ENCODE results near the gene AFAP1.

Gene AFAP1

DNA sequence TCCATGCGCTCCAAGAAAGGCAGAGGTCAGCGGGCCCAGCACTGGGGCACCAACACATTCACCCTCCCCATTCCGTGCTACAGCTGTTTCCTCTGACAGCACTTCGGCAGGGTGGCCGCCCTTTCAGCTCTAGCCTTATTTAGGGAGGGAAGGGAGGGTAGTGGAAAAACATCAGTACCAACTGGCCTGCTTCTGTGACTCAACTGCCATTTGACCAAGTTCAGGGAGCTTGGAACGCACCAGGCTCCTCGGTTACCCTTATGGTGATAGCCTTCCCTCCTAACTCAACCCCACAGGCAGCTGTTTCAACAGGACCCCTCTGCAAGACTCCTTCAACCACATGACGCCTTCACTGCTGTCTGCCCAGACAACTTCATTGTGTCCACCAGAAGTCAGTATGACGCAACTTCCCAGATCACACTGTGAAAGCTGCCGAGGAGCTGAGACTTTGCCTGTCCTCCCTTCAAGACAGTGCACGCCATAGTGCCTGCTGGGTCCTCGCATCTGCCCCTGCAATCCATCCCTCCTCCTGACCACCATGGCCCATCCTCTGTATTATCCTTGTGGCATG, 132.2 kb downstream of the AFAP1 start:
- Histone ChIP-seq H3K36me3 (ENCODE audit: control insufficient read depth, insufficient read depth, low read length) (peaks cover 11% of the 10 kb centered on the region), H3K4me1 (ENCODE audit: control insufficient read depth, insufficient read depth, low read length, poor library complexity, severe bottlenecking) (no peaks in the 10 kb centered on the region), H3K9me3 (ENCODE audit: control insufficient read depth, low read length) (no peaks in the 10 kb centered on the region), H3K4me3 (ENCODE audit: insufficient read depth, low read depth, low read length, poor library complexity, severe bottlenecking) (no peak overlapping the region), H3K27ac (ENCODE audit: insufficient read depth, low read length, poor library complexity, severe bottlenecking) (no peak overlapping the region), H3K27me3 (replicated peaks; ENCODE audit: control insufficient read depth, insufficient read depth, low read length, poor library complexity, severe bottlenecking) (no peaks in the 10 kb centered on the region)
- no peak for DNase-seq

DNA sequence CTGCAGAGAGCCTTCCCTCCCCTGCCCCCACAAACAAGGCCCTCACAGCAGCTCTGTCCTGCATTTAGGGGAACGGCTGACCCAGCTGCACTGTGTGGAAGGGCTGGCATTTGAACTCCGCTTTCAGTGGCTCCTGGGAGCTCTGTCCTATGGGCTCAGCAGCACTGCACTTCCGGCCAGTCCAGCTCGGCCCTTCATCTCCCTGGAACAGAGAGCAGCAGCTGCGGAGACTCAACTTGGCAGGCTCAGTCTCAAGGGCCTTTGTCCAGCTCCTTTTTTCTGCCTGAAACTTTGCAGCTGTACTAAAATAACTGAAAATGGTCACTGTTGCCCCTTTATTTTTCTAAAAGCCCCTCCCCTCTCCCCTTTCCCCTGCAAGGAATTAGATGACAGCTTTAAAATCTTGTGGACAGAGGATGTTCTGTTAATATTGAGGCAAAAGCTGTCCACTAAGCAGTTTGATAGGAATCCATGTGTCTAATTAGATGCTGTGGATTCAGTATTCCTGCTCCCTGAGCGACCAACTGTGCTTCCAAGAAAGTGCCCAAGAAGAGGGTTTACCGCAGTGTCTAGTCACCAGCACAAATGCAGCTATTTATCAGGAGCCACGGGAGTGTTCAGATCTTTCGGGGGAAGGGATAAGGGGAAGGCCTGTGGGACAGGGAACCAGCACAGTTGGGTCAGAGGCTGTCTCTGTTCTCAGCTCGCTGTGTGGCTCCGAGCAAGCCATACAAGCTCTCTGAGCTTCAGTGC, 133.1 kb downstream of the AFAP1 start:
- H3K4me1 ChIP-seq (ENCODE audit: control insufficient read depth, insufficient read depth, low read length, poor library complexity, severe bottlenecking), result no peaks in the 10 kb centered on the region

DNA sequence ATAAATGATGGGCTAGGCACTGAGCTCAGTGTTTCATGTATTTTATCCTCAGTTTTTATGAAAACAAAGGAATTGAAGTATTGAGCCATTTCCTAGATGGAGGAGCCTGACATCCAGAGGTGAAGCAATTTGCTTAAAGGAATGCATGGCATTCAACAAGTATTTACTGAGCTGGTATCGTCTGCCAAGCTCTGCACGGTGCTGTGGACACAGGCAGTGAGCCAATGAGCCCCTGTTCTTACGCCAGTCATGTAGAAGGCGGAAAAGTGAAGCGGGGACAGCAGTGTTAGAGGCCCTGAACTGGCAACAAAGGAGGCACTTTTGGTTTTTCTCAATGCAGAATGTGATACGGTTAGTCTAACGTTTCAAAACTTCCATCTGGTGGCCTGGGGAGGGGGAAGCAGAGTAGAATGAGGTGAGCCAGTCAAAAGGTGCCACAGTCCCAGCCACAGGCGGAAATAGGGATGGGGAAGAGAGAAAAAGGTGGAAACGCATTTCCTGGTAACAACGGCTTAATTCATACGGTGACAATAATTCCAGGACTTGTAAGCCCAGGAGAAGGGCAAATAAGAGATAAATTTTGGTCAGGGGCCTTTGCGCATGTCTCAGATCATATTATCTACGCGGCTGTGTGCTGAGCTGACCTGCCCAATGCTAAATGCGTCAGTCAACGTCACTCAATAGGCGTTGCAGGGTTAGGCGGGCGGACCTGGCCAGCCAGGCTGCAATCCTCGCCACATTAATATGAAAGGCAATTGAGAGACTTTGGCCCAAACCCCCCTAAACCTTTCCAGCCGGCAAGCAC, 133.9 kb downstream of the AFAP1 start:
- H3K36me3 ChIP-seq (ENCODE audit: control insufficient read depth, insufficient read depth, low read length), result peaks cover 10% of the 10 kb centered on the region
- no peak overlapping the region for H3K27ac ChIP-seq (ENCODE audit: insufficient read depth, low read length, poor library complexity, severe bottlenecking)
- H3K9me3 ChIP-seq (ENCODE audit: control insufficient read depth, low read length), result no peaks in the 10 kb centered on the region
- no peaks in the 10 kb centered on the region for H3K27me3 ChIP-seq (replicated peaks; ENCODE audit: control insufficient read depth, insufficient read depth, low read length, poor library complexity, severe bottlenecking)
- no peak for DNase-seq
- H3K4me1 ChIP-seq (ENCODE audit: control insufficient read depth, insufficient read depth, low read length, poor library complexity, severe bottlenecking), result no peaks in the 10 kb centered on the region
- no peak overlapping the region for H3K4me3 ChIP-seq (ENCODE audit: insufficient read depth, low read depth, low read length, poor library complexity, severe bottlenecking)

More for the DNA sequence above, 133.1 kb downstream of the AFAP1 start:
- no peak for DNase-seq
- Histone ChIP-seq H3K27ac (ENCODE audit: insufficient read depth, low read length, poor library complexity, severe bottlenecking) (no peak overlapping the region), H3K27me3 (replicated peaks; ENCODE audit: control insufficient read depth, insufficient read depth, low read length, poor library complexity, severe bottlenecking) (no peaks in the 10 kb centered on the region), H3K9me3 (ENCODE audit: control insufficient read depth, low read length) (no peaks in the 10 kb centered on the region), H3K4me3 (ENCODE audit: insufficient read depth, low read depth, low read length, poor library complexity, severe bottlenecking) (no peak overlapping the region), H3K36me3 (ENCODE audit: control insufficient read depth, insufficient read depth, low read length) (peaks cover 10% of the 10 kb centered on the region)

DNA sequence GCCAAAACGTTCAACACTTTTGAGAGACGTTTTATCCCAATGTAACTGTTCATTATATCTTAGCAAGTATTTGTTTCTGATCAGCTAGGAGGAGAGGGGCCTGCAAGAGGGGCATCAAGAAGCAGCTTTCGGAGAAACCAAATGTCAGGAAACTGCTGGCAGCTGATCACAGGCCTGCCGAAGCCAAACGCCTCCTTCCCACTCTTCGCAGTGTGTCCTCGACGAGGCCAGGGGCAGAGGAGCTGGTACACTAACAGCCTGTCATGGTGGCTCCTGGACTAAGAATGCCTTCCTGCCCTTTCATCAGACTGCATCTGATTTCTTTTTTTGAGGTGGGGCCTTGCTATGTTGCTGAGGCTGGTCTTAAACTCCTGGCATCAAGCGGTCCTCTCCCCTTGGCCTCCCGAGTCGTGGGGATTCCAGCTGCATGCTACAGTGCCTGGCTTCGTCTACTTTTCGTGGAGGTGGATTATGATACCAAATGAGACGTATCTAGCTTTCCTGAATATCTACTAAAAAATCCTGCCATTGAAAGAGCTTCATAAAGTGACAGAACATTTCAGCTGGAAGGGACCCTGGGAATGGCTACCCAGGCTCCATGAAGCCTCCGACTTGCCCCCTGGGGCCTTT, 134.8 kb downstream of the AFAP1 start:
- Histone ChIP-seq H3K9me3 (ENCODE audit: control insufficient read depth, low read length) (no peaks in the 10 kb centered on the region), H3K27me3 (replicated peaks; ENCODE audit: control insufficient read depth, insufficient read depth, low read length, poor library complexity, severe bottlenecking) (no peaks in the 10 kb centered on the region), H3K4me1 (ENCODE audit: control insufficient read depth, insufficient read depth, low read length, poor library complexity, severe bottlenecking) (no peaks in the 10 kb centered on the region), H3K4me3 (ENCODE audit: insufficient read depth, low read depth, low read length, poor library complexity, severe bottlenecking) (no peak overlapping the region), H3K27ac (ENCODE audit: insufficient read depth, low read length, poor library complexity, severe bottlenecking) (no peak overlapping the region), H3K36me3 (ENCODE audit: control insufficient read depth, insufficient read depth, low read length) (peaks cover 18% of the 10 kb centered on the region)
- DNase-seq, result no peak

DNA sequence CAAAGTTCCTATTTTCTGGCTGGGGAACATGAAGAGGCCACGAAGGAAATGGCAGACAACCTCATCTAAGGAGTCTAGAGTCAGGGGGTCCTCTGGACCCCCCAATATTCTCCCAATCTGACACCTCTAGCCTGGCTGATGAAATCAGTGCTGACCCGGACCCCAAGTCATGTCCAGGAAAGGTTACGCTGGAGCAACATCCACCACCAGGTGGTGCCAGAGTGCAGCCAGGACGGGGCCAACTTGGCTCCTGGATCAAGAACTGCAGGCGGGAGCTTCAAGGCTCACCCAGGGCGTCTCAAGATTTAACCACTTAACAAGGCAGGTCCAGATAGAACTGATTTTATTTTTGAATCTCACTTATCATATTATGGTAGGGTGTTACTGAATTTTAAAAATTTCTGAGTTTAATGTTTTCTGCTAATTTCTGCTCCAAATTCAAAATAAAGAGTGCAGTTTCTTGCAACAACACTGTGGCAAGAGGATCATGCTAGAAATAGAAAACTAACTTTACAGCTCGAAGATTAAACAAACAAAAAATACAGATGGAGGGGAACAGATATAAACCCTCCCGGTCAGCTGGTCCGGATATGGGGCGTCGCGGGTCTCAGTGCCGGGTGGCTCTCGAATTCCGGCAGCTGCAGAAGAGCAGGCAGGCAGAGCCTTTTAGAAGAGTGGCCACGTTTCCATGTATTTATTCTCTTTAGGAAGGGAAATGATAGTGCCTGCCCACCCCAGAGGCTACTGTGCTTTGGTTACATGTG, 135.5 kb downstream of the AFAP1 start:
- Histone ChIP-seq H3K9me3 (ENCODE audit: control insufficient read depth, low read length) (no peaks in the 10 kb centered on the region), H3K4me3 (ENCODE audit: insufficient read depth, low read depth, low read length, poor library complexity, severe bottlenecking) (no peak overlapping the region), H3K4me1 (ENCODE audit: control insufficient read depth, insufficient read depth, low read length, poor library complexity, severe bottlenecking) (no peaks in the 10 kb centered on the region), H3K27ac (ENCODE audit: insufficient read depth, low read length, poor library complexity, severe bottlenecking) (no peak overlapping the region), H3K36me3 (ENCODE audit: control insufficient read depth, insufficient read depth, low read length) (peaks cover 17% of the 10 kb centered on the region), H3K27me3 (replicated peaks; ENCODE audit: control insufficient read depth, insufficient read depth, low read length, poor library complexity, severe bottlenecking) (no peaks in the 10 kb centered on the region)
- peak; percentile 57 to 68 (median 60) for DNase-seq

DNA sequence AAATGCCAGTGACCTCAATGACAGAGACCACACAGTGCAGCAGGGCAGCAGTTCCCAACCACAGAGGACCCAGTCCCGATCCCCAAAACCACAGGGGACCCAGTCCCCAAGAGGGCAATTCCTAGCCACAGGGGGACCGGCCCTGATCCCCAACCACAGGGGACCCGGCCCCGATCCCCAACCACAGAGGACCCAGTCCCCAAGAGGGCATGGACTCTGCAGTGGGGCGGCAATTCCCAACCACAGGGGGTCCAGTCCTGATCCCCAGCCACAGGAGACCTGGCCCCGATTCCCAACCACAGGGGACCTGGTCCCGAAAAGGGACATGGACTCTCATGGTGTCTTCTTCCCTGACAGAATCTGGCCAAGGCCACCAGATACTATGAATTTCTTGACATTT, 136.3 kb downstream of the AFAP1 start:
- DNase-seq, result no peak
- Histone ChIP-seq H3K4me3 (ENCODE audit: insufficient read depth, low read depth, low read length, poor library complexity, severe bottlenecking) (no peak overlapping the region), H3K27ac (ENCODE audit: insufficient read depth, low read length, poor library complexity, severe bottlenecking) (no peak overlapping the region), H3K27me3 (replicated peaks; ENCODE audit: control insufficient read depth, insufficient read depth, low read length, poor library complexity, severe bottlenecking) (no peaks in the 10 kb centered on the region), H3K36me3 (ENCODE audit: control insufficient read depth, insufficient read depth, low read length) (peaks cover 18% of the 10 kb centered on the region), H3K4me1 (ENCODE audit: control insufficient read depth, insufficient read depth, low read length, poor library complexity, severe bottlenecking) (no peaks in the 10 kb centered on the region), H3K9me3 (ENCODE audit: control insufficient read depth, low read length) (no peaks in the 10 kb centered on the region)

DNA sequence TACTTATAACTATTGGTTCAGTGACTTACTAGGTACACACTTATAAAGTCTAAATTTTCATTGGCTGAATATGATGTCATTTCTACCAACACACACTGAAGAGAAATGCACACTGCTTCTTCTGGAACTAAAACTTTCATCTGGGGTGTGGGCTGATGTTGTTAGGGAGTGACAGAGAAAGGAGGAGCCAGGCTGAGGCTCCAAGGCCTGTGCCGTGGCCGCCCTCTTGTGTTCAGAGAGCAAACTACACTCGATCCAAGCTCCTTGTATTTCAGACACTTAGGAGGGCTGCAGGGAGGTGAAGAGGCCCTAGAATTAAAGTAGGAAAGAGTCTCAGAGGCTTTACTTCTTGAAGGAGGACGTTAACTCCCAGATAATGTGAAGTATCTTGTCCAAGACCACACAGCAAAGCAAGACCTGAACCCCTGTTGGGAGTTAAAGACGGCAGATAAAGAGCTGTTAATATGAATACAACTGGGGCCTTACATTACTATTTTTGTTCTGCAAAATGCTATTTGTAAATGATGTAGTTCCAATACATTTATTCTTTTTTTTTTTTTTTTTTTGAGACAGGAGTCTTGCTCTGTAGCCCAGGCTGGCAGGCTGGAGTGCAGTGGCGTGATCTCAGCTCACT, 137.5 kb downstream of the AFAP1 start:
- H3K27me3 ChIP-seq (replicated peaks; ENCODE audit: control insufficient read depth, insufficient read depth, low read length, poor library complexity, severe bottlenecking), result no peaks in the 10 kb centered on the region
- peak; percentile 34 to 54 (median 45) for DNase-seq
- no peak overlapping the region for H3K4me3 ChIP-seq (ENCODE audit: insufficient read depth, low read depth, low read length, poor library complexity, severe bottlenecking)
- no peak overlapping the region for H3K27ac ChIP-seq (ENCODE audit: insufficient read depth, low read length, poor library complexity, severe bottlenecking)
- no peaks in the 10 kb centered on the region for H3K4me1 ChIP-seq (ENCODE audit: control insufficient read depth, insufficient read depth, low read length, poor library complexity, severe bottlenecking)
- peaks cover 18% of the 10 kb centered on the region for H3K36me3 ChIP-seq (ENCODE audit: control insufficient read depth, insufficient read depth, low read length)
- H3K9me3 ChIP-seq (ENCODE audit: control insufficient read depth, low read length), result no peaks in the 10 kb centered on the region

DNA sequence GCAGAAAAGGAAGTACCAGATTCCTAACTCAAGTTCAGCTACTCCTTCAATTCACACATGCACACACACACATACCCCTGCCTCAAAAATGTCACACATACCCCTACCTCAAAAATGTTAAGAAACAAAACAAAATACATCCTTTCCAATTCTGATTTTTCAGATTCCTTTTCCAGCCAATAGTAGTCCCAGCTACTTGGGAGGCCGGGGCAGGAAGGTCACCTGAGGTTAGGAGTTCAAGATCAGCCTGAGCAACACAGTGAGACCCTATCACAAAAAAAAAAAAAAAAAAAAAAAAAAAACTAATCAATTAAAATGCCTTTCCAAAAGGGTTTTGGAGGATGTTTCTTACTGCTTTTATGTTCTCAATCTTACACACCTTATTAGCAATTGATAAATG, 138.0 kb downstream of the AFAP1 start:
- DNase-seq, result no peak
- Histone ChIP-seq H3K27me3 (replicated peaks; ENCODE audit: control insufficient read depth, insufficient read depth, low read length, poor library complexity, severe bottlenecking) (no peaks in the 10 kb centered on the region), H3K4me1 (ENCODE audit: control insufficient read depth, insufficient read depth, low read length, poor library complexity, severe bottlenecking) (no peaks in the 10 kb centered on the region), H3K36me3 (ENCODE audit: control insufficient read depth, insufficient read depth, low read length) (peaks cover 18% of the 10 kb centered on the region), H3K27ac (ENCODE audit: insufficient read depth, low read length, poor library complexity, severe bottlenecking) (no peak overlapping the region), H3K9me3 (ENCODE audit: control insufficient read depth, low read length) (no peaks in the 10 kb centered on the region), H3K4me3 (ENCODE audit: insufficient read depth, low read depth, low read length, poor library complexity, severe bottlenecking) (no peak overlapping the region)

DNA sequence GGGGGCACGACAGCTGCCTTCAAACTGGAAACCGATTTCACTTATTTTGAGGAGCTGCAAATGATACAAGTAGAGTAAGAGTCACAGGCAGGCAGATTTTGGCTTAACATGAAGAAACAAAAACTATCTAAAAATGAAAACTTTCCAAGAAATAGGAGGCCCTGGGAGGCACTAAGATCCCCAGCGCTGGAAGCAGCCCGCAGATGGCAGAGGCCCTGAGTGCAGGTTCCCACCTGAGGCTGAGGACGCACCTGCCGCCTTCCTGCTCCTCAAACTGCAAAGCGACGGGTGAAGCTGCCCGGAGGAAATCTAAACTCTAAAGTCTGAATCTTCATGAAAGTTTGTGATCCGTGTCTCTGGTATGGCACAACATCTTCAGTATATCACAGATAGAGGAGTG, 138.7 kb downstream of the AFAP1 start:
- no peaks in the 10 kb centered on the region for H3K4me1 ChIP-seq (ENCODE audit: control insufficient read depth, insufficient read depth, low read length, poor library complexity, severe bottlenecking)
- no peaks in the 10 kb centered on the region for H3K9me3 ChIP-seq (ENCODE audit: control insufficient read depth, low read length)
- peaks cover 20% of the 10 kb centered on the region for H3K36me3 ChIP-seq (ENCODE audit: control insufficient read depth, insufficient read depth, low read length)
- H3K27ac ChIP-seq (ENCODE audit: insufficient read depth, low read length, poor library complexity, severe bottlenecking), result no peak overlapping the region
- no peak overlapping the region for H3K4me3 ChIP-seq (ENCODE audit: insufficient read depth, low read depth, low read length, poor library complexity, severe bottlenecking)
- H3K27me3 ChIP-seq (replicated peaks; ENCODE audit: control insufficient read depth, insufficient read depth, low read length, poor library complexity, severe bottlenecking), result no peaks in the 10 kb centered on the region
- no peak for DNase-seq
